Osteocyte (in vitro differentiated cells): Measurements from ENCODE around the gene C10orf90. TPM values are rescaled to one million over a fixed set of nuclear protein-coding genes. Genes with fewer than 3 reads are reported as not detected.

Experiments
- DNase-seq: peaks from one replicate; pipeline ENCODE4 v3.0.0; 2021; ENCODE audit warnings: mixed read lengths; ENCODE audit not compliant: unreplicated experiment; ENCODE audit errors: extremely low spot score
- H3K27ac Mint-ChIP-seq: one replicate; pipeline ENCODE4 v1.8.0; 2021; ENCODE audit warnings: mild to moderate bottlenecking, mixed read lengths; ENCODE audit not compliant: unreplicated experiment
- H3K27me3 Mint-ChIP-seq: one replicate; pipeline ENCODE4 v1.8.0; 2021; ENCODE audit warnings: mixed read lengths; ENCODE audit not compliant: unreplicated experiment
- H3K36me3 Mint-ChIP-seq: one replicate; pipeline ENCODE4 v1.8.0; 2021; ENCODE audit warnings: mixed read lengths; ENCODE audit not compliant: unreplicated experiment
- H3K4me1 Mint-ChIP-seq: one replicate; pipeline ENCODE4 v1.8.0; 2021; ENCODE audit warnings: mixed read lengths; ENCODE audit not compliant: unreplicated experiment
- H3K4me3 Mint-ChIP-seq: one replicate; pipeline ENCODE4 v1.8.0; 2021; ENCODE audit warnings: mild to moderate bottlenecking, moderate library complexity, mixed read lengths; ENCODE audit not compliant: unreplicated experiment
- H3K9me3 Mint-ChIP-seq: one replicate; pipeline ENCODE4 v1.8.0; 2021; ENCODE audit warnings: mixed read lengths; ENCODE audit not compliant: unreplicated experiment
- CTCF ChIP-seq: fragments of 200-600 bp; sonication (generic); IDR thresholded peaks from 2 replicates; pipeline ENCODE4 v1.5.0; 2021; ENCODE audit warnings: antibody characterized with exemption, mild to moderate bottlenecking, moderate library complexity
- total RNA-seq: library from RNA; stranded (reverse); gene quantifications from 2 replicates; pipeline ENCODE4 v1.2.1, GENCODE V29; 2021

Gene C10orf90
- total RNA-seq, 1 donor from 2014 or later = not detected

- Mint-ChIP-seq H3K9me3 (peaks cover 8% of the 10 kb centered on the region), H3K4me3 (no peak overlapping the region), H3K36me3 (no peaks in the 10 kb centered on the region), H3K27ac (no peak overlapping the region), H3K27me3 (peaks cover 11% of the 10 kb centered on the region), H3K4me1 (no peaks in the 10 kb centered on the region)
- no peak for DNase-seq
- no peak for TF ChIP-seq CTCF
These were observed 1.3 kb downstream of the C10orf90 start for GRCh38 chr10:126669168-126669567.

GRCh38 chr10:126668505-126668904 is 2.0 kb downstream of the C10orf90 start:
- no peak for DNase-seq
- no peak overlapping the region for H3K27ac Mint-ChIP-seq
- H3K4me1 Mint-ChIP-seq = peaks cover under 1% of the 10 kb centered on the region
- peaks cover 11% of the 10 kb centered on the region for H3K27me3 Mint-ChIP-seq
- no peak overlapping the region for H3K4me3 Mint-ChIP-seq
- TF ChIP-seq CTCF = no peak
- H3K9me3 Mint-ChIP-seq = peaks cover 8% of the 10 kb centered on the region
- no peaks in the 10 kb centered on the region for H3K36me3 Mint-ChIP-seq

- Mint-ChIP-seq H3K36me3 (no peaks in the 10 kb centered on the region), H3K4me1 (peaks cover 5% of the 10 kb centered on the region), H3K27me3 (peaks cover 11% of the 10 kb centered on the region), H3K9me3 (peaks cover 8% of the 10 kb centered on the region), H3K4me3 (no peak overlapping the region), H3K27ac (no peak overlapping the region)
- DNase-seq = no peak
- TF ChIP-seq CTCF = no peak
These were observed 2.9 kb downstream of the C10orf90 start for GRCh38 chr10:126667568-126667967.

- H3K4me3 Mint-ChIP-seq = no peak overlapping the region
- no peak for DNase-seq
- H3K4me1 Mint-ChIP-seq = peaks cover 5% of the 10 kb centered on the region
- H3K36me3 Mint-ChIP-seq = no peaks in the 10 kb centered on the region
- no peak overlapping the region for H3K27ac Mint-ChIP-seq
- peaks cover 7% of the 10 kb centered on the region for H3K27me3 Mint-ChIP-seq
- no peaks in the 10 kb centered on the region for H3K9me3 Mint-ChIP-seq
- no peak for TF ChIP-seq CTCF
These were observed 5.3 kb downstream of the C10orf90 start for GRCh38 chr10:126665207-126665606.

GRCh38 chr10:126663880-126664279 is 6.6 kb downstream of the C10orf90 start:
- peaks cover 7% of the 10 kb centered on the region for H3K27me3 Mint-ChIP-seq
- no peak overlapping the region for H3K27ac Mint-ChIP-seq
- H3K4me1 Mint-ChIP-seq = peaks cover 5% of the 10 kb centered on the region
- no peak for TF ChIP-seq CTCF
- DNase-seq = no peak
- no peaks in the 10 kb centered on the region for H3K36me3 Mint-ChIP-seq
- no peaks in the 10 kb centered on the region for H3K9me3 Mint-ChIP-seq
- no peak overlapping the region for H3K4me3 Mint-ChIP-seq
